ENCODE data around the gene SHISA4.
A peak's percentile ranks its signal among the peaks of the same experiment; 100 is the strongest.
"Not testable (repeated sequence)": the region's sequence is repeated elsewhere in the genome, so short reads cannot be mapped to it uniquely, and the experiment has no call there.

The SHISA4 gene

GRCh38 chr1:201888282-201889089 is at the start of gene SHISA4:
TSS of gene SHISA4 (plus strand) at chr1:201888898. CDS start at chr1:201888995, 97 bp downstream.
- peak in 1 of 2 donors; percentile 4 for DNase-seq

GRCh38 chr1:201839089-201839488 is 49.6 kb upstream of the SHISA4 start:
- not testable (repeated sequence) for DNase-seq

- no peak for DNase-seq
Measured at GRCh38 chr1:201840055-201840454, 48.6 kb upstream of the SHISA4 start.

DNA sequence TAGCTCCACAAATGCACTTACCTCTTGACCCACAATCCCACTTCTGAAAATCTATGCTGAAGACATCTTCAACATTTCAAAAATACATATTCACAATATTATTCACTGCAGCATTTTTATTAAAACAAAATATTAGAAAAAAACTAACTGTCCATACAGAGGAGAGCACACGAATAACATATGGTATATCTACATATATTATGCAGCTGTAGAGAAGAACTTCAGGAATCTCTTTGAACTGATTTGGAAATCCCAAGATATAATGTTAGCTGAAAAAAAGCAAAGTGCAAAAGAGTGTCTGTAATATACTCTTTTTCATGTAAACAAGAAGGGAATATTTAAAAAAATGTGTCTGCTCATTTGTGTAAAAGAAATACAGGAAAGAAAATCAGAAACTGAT is 48.2 kb upstream of the SHISA4 start:
- DNase-seq: no peak

DNA sequence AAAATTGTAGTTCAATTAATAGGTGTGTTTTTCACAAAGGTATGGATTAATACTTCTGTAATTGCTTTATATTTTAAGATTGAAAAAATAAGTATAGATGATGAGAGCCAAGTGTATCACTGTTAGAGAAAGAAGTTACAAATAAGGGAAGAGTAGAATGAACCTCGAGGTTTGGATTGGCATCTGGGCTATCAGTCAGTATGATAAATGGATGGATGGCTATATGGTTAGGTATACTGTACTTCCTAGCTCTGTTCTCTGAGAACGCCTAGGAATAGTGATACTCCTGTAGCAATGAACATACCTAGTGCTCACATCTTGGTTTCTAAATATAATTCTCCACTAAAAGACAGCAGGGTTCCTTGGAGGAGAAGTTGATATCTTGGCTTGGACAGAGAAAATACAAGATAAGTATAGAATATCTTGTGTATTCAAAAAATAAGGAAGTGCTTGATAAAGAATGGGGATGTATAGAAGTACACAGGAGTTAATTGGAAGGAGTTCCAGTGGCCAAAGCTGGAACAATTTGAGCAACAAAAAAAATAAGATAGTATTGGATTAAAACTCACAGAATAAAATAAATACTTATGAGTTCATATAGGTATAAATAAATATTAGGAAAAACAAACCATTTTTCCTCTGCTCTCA is 47.3 kb upstream of the SHISA4 start:
- DNase-seq: no peak

DNA sequence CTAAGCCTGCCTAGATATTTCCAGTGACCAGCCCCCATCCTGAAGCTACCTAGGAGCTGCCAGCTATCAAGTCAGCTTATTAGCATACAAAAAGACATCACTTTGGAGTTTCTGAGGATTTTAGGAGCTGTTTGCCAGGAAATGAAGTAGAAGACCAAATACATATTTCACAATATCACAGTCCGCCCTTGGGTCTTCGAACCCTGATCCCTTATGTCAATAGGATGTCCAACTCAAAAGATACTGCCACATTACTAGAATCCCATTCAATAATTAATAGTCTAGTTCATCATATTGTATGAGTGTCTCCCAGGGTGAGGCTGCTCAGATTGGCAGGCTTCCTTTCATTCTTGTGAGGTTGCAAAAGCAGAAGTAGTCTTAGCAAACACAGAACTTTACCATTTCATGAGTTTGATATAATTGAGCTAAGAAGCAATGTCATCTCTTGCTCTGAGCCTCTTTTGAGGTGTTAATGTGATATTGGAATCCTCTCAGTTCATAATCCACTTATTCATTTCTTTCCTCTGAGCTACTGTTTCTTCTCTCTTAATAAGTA is 46.1 kb upstream of the SHISA4 start:
- DNase-seq: no peak

GRCh38 chr1:201845331-201846083 is 43.2 kb upstream of the SHISA4 start:
- no peak for DNase-seq

GRCh38 chr1:201847150-201847549 is 41.5 kb upstream of the SHISA4 start:
- no peak for DNase-seq

- DNase-seq: no peak
Measured at GRCh38 chr1:201848230-201848629, 40.5 kb upstream of the SHISA4 start.

- DNase-seq: no peak
Measured at GRCh38 chr1:201849372-201850052, 39.2 kb upstream of the SHISA4 start.

DNA sequence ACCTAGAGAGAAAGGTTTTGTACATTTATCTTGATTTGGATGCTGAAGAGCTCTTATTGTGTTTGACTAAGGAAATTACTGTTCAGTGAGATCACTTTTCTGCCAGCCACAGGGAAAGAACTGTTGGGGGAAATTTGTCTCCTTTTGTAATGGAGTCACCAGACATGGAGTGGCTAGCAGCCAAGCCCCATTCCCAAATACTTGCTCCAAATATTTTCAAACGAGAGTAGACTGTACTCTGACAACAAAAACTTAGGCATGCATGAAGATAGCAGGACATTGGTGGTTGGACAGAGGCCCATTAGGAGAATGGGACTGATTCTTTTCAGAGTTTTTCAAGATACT is 38.7 kb upstream of the SHISA4 start:
- DNase-seq: no peak

GRCh38 chr1:201851949-201852348 is 36.7 kb upstream of the SHISA4 start:
- no peak for DNase-seq

DNA sequence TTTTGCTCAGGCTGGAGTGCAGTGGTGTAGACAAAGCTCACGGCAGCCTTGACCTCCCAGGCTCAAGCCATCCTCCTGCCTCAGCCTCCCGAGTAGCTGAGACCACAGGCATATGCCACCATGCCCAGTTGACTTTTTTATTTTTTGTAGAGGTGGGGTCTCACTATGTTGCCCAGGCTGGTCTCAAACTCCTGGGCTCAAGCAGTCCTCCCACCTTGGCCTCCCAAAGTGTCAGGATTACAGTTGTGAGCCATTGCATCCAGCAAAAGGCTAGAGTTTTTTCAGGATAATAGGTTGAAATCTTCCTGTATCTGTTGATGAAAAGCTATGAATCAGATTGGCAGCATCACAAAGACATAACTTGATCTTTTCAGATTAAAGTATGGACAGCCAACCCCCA is 32.0 kb upstream of the SHISA4 start:
- not testable (repeated sequence) for DNase-seq

GRCh38 chr1:201859424-201859823 is 29.3 kb upstream of the SHISA4 start:
- DNase-seq: no peak

DNA sequence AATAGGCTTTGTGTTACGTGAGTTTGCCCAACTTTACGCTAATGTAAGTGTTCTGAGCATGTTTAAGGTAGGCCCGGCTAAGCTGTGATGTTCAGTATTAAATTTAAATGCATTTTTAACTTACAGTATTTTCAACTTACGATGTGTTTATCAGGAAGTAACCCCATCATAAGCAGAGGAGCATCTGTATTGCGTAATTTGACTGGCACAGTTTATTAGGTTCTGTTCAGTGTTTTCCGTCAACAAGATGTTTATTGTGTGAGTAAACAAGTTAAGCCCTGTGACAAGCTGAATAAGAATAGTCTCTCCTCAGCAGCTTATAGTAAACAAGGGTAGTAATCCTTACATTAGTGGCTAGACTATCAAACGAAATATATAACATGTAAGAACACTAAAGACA is 27.2 kb upstream of the SHISA4 start:
- DNase-seq: no peak

DNA sequence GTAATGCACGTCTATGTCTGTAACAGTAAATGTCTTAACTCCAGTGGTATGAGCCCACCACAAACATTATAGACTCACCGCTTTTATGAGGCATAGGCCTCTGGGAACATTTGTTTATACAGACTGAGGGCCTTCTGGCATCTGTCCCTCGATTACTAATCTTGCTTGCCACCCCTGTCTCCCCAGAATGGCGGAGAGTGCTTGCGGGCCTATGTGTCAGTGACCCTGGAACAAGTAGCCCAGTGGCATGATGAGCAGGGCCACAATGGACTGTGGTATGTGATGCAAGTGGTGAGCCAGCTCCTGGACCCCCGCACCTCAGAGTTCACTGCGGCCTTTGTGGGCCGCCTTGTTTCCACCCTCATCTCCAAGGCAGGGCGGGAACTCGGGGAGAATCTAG is 18.3 kb upstream of the SHISA4 start:
- no peak for DNase-seq

GRCh38 chr1:201874672-201875071 is 14.0 kb upstream of the SHISA4 start:
- DNase-seq: no peak

DNA sequence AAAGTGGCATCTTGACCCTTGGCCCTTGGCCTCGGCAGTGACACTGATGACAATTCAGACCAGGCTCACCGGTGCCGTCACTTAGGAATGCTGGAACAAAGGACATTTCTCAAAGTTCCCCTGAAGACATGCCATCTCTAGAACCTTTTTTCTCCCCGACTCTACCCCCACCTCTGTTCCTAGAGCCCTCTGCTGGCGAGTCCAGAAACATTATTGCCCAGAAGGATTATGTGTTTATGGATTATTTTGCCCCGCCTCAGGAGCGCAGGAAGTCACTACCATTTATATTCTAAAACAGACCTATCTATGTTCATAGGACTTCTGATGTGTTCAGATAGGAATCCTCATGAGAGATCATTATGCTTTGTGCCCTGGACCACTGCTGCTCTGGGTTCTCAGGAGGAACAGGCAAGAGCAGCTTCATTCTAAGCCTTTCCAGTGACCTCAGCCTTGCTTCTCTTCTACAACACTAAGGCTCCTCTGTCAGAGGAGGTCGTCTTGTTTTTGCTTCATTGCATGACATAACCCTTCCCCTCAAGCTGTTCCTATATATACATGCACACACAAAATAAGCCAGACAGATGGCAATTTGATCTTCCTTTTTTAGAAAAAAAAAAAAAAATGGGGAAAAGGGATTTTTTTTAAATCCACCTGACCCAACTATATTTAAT is 12.4 kb upstream of the SHISA4 start:
- no peak for DNase-seq

DNA sequence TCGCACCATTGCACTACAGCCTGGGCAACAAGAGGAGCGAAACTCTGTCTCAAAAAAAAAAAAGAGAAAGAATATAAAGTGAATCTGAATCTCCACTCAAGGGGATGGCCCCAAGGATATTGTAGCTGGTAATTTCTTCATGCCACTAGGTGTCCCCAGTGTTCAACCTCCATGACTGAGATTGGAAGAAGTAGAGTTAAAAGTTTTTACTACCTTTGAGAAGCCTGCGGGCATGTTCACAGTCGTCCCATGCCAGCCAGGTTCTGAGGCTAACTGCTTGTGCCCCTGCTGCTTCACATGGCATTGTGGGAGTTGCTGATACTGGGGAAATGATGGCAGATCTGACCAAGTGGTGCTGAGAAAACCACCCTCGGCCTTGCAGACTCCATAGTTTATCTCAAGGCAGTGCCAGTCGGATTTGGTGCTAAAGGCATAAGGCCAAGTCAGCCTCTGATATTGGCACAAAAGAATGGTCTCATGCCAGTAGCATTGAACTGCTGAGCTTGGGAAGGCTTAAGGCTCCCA is 10.8 kb upstream of the SHISA4 start:
- peak; percentile 16 to 32 for DNase-seq

DNA sequence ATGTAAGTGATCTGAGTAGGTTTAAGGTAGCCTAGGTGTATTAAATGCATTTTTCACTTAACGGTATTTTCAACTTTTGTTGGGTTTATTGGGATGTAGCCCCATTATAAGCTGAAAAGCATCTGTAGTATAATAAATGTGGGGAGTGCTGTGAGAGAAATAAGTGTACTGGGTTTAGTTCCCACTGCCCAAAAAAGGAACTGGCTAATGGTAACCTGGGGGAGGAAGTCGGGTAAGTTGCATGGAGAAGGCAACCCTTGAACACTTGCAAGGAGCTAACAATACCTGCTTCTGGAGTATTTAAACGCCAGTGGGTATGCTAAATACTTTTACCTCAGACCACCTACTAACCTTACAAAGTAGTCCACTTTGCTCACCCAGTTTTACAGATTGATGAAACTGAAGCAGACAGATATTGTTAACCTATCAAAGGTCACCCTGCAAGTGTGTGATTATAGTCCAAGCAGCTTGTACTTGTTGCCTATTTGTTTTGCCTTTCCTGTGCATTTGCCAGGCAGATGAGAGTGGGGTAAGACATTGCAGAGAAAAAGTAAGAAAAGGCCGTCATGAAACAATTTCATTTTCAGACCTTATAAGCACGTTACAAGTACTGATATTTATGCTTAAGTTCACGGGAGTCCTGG is 7.6 kb upstream of the SHISA4 start:
- DNase-seq: no peak

GRCh38 chr1:201881617-201882016 is 7.1 kb upstream of the SHISA4 start:
- no peak for DNase-seq

All from CD4-positive, alpha-beta T cell treated with Interleukin-4 for 1 hour (primary cell).